BLaER1 (cell line): Measurements from ENCODE around the gene MLLT3.
"Not testable (repeated sequence)": the region's sequence is repeated elsewhere in the genome, so short reads cannot be mapped to it uniquely, and the experiment has no call there.

ENCODE experiments used
- H3K27ac ChIP-seq: shearing (Covaris generic); formaldehyde crosslinking; 2 replicates; pipeline ENCODE4 v1.8.1; 2022
- H3K27me3 ChIP-seq: shearing (Covaris generic); formaldehyde crosslinking; 2 replicates; pipeline ENCODE4 v1.8.1; 2022
- H3K36me3 ChIP-seq: shearing (Covaris generic); formaldehyde crosslinking; 2 replicates; pipeline ENCODE4 v1.8.1; 2022
- H3K4me1 ChIP-seq: shearing (Covaris generic); formaldehyde crosslinking; 2 replicates; pipeline ENCODE4 v1.8.1; 2022
- H3K4me2 ChIP-seq: shearing (Covaris generic); formaldehyde crosslinking; 2 replicates; pipeline ENCODE4 v1.8.1; 2022
- H3K4me3 ChIP-seq: shearing (Covaris generic); formaldehyde crosslinking; 2 replicates; pipeline ENCODE4 v1.8.1; 2022
- H3K9ac ChIP-seq: shearing (Covaris generic); formaldehyde crosslinking; 2 replicates; pipeline ENCODE4 v1.8.1; 2022
- H3K9me3 ChIP-seq: shearing (Covaris generic); formaldehyde crosslinking; 2 replicates; pipeline ENCODE4 v1.8.1; 2022
- H4K20me1 ChIP-seq: shearing (Covaris generic); formaldehyde crosslinking; 2 replicates; pipeline ENCODE4 v1.8.1; 2022
- Cebpa-rat ChIP-seq: shearing (Covaris generic); IDR thresholded peaks from 2 replicates; pipeline ENCODE4 v1.8.1; 2022

MLLT3 gene

GRCh38 chr9:20599195-20599594 is 23.1 kb downstream of the MLLT3 start:
- H3K36me3 ChIP-seq: no peaks in the 10 kb centered on the region
- H3K9me3 ChIP-seq: no peaks in the 10 kb centered on the region
- no peak overlapping the region for H3K27ac ChIP-seq
- peaks cover 8% of the 10 kb centered on the region for H3K4me1 ChIP-seq
- H3K4me2 ChIP-seq: no peak overlapping the region
- no peak overlapping the region for H3K4me3 ChIP-seq
- no peak overlapping the region for H3K9ac ChIP-seq
- H4K20me1 ChIP-seq: no peaks in the 10 kb centered on the region
- no peak for TF ChIP-seq Cebpa-rat
- H3K27me3 ChIP-seq: no peaks in the 10 kb centered on the region

- H3K4me1 ChIP-seq: peaks cover 8% of the 10 kb centered on the region
- no peak overlapping the region for H3K9ac ChIP-seq
- 0 out of 2 replicates have a peak overlapping the region, but pooled peaks have one; percentile 15 for H3K4me2 ChIP-seq
- no peaks in the 10 kb centered on the region for H3K27me3 ChIP-seq
- no peak overlapping the region for H3K4me3 ChIP-seq
- H3K9me3 ChIP-seq: no peaks in the 10 kb centered on the region
- H3K27ac ChIP-seq: no peak overlapping the region
- no peak for TF ChIP-seq Cebpa-rat
- H4K20me1 ChIP-seq: no peaks in the 10 kb centered on the region
- H3K36me3 ChIP-seq: no peaks in the 10 kb centered on the region
Measured at GRCh38 chr9:20598367-20598766, 23.9 kb downstream of the MLLT3 start.

GRCh38 chr9:20597862-20598261 is 24.4 kb downstream of the MLLT3 start:
- Histone ChIP-seq H3K36me3 (no peaks in the 10 kb centered on the region), H3K4me3 (no peak overlapping the region), H3K9ac (no peak overlapping the region), H3K4me1 (peaks cover 8% of the 10 kb centered on the region), H3K9me3 (no peaks in the 10 kb centered on the region), H3K27ac (no peak overlapping the region), H3K4me2 (0 out of 2 replicates have a peak overlapping the region, but pooled peaks have one; percentile 15), H3K27me3 (no peaks in the 10 kb centered on the region), H4K20me1 (no peaks in the 10 kb centered on the region)
- TF ChIP-seq Cebpa-rat: no peak

GRCh38 chr9:20594608-20595007 is 27.7 kb downstream of the MLLT3 start:
- Histone ChIP-seq H3K9me3 (no peaks in the 10 kb centered on the region), H3K9ac (no peak overlapping the region), H3K4me3 (no peak overlapping the region), H3K4me1 (peaks cover 8% of the 10 kb centered on the region), H4K20me1 (no peaks in the 10 kb centered on the region), H3K27me3 (no peaks in the 10 kb centered on the region), H3K36me3 (no peaks in the 10 kb centered on the region), H3K4me2 (no peak overlapping the region), H3K27ac (no peak overlapping the region)
- TF ChIP-seq Cebpa-rat: no peak

- Histone ChIP-seq H3K4me2 (no peak overlapping the region), H3K36me3 (no peaks in the 10 kb centered on the region), H3K9me3 (no peaks in the 10 kb centered on the region), H3K4me1 (peaks cover 8% of the 10 kb centered on the region), H3K9ac (no peak overlapping the region), H3K27ac (no peak overlapping the region), H3K27me3 (no peaks in the 10 kb centered on the region), H3K4me3 (no peak overlapping the region), H4K20me1 (no peaks in the 10 kb centered on the region)
- TF ChIP-seq Cebpa-rat: no peak
Measured at GRCh38 chr9:20593537-20593936, 28.8 kb downstream of the MLLT3 start.

- Histone ChIP-seq H3K27me3 (no peaks in the 10 kb centered on the region), H3K27ac (no peak overlapping the region), H3K9me3 (no peaks in the 10 kb centered on the region), H3K4me2 (no peak overlapping the region), H3K36me3 (no peaks in the 10 kb centered on the region), H3K4me1 (peaks cover 6% of the 10 kb centered on the region), H3K4me3 (no peak overlapping the region), H4K20me1 (no peaks in the 10 kb centered on the region), H3K9ac (no peak overlapping the region)
- no peak for TF ChIP-seq Cebpa-rat
Measured at GRCh38 chr9:20593105-20593504, 29.2 kb downstream of the MLLT3 start.

- Histone ChIP-seq H3K4me2 (no peak overlapping the region), H3K27ac (no peak overlapping the region), H3K36me3 (no peaks in the 10 kb centered on the region), H3K9me3 (no peaks in the 10 kb centered on the region), H3K4me3 (no peak overlapping the region), H3K4me1 (peaks cover 2% of the 10 kb centered on the region), H3K9ac (no peak overlapping the region), H4K20me1 (no peaks in the 10 kb centered on the region), H3K27me3 (no peaks in the 10 kb centered on the region)
- no peak for TF ChIP-seq Cebpa-rat
Measured at GRCh38 chr9:20592673-20593072, 29.6 kb downstream of the MLLT3 start.

- Histone ChIP-seq H3K9me3 (no peaks in the 10 kb centered on the region), H3K9ac (no peak overlapping the region), H3K4me2 (no peak overlapping the region), H3K4me1 (no peaks in the 10 kb centered on the region), H3K36me3 (no peaks in the 10 kb centered on the region), H3K27me3 (no peaks in the 10 kb centered on the region), H4K20me1 (no peaks in the 10 kb centered on the region), H3K4me3 (no peak overlapping the region), H3K27ac (no peak overlapping the region)
- no peak for TF ChIP-seq Cebpa-rat
Measured at GRCh38 chr9:20591223-20591622, 31.1 kb downstream of the MLLT3 start.

GRCh38 chr9:20584968-20585643 is 37.2 kb downstream of the MLLT3 start:
- Histone ChIP-seq H3K4me3 (no peak overlapping the region), H3K27me3 (no peaks in the 10 kb centered on the region), H3K27ac (no peak overlapping the region), H3K36me3 (no peaks in the 10 kb centered on the region), H3K4me1 (no peaks in the 10 kb centered on the region), H3K9ac (no peak overlapping the region), H3K9me3 (no peaks in the 10 kb centered on the region), H3K4me2 (no peak overlapping the region), H4K20me1 (no peaks in the 10 kb centered on the region)
- no peak for TF ChIP-seq Cebpa-rat

- not testable (repeated sequence) for H3K4me3 ChIP-seq, H4K20me1 ChIP-seq, H3K4me1 ChIP-seq, H3K4me2 ChIP-seq, H3K36me3 ChIP-seq, H3K27me3 ChIP-seq, H3K27ac ChIP-seq, H3K9ac ChIP-seq, H3K9me3 ChIP-seq
Measured at GRCh38 chr9:20583088-20583487, 39.2 kb downstream of the MLLT3 start.

- Histone ChIP-seq H3K9me3 (no peaks in the 10 kb centered on the region), H3K4me2 (no peak overlapping the region), H3K27me3 (no peaks in the 10 kb centered on the region), H3K36me3 (no peaks in the 10 kb centered on the region), H3K9ac (no peak overlapping the region), H3K4me1 (no peaks in the 10 kb centered on the region), H3K4me3 (no peak overlapping the region), H4K20me1 (no peaks in the 10 kb centered on the region), H3K27ac (no peak overlapping the region)
- no peak for TF ChIP-seq Cebpa-rat
Measured at GRCh38 chr9:20582150-20582549, 40.1 kb downstream of the MLLT3 start.
